HG02943 (cell line): ENCODE results near the gene TUBB6.

Experiments
- ATAC-seq: cut with Tn5 transposase; IDR thresholded peaks from one replicate; pipeline ENCODE4 v1.9.1; 2021; ENCODE audit warnings: mild to moderate bottlenecking, low read depth, moderate library complexity; ENCODE audit not compliant: unreplicated experiment

Gene TUBB6

GRCh38 chr18:12335503-12335902 lies 27.5 kb downstream of the TUBB6 start:
- ATAC-seq, result no peak

- ATAC-seq, result no peak
Observed at GRCh38 chr18:12336171-12336613, 28.2 kb downstream of the TUBB6 start.

GRCh38 chr18:12336887-12337286 lies 28.8 kb downstream of the TUBB6 start:
- ATAC-seq, result no peak

- no peak for ATAC-seq
Observed at GRCh38 chr18:12338382-12338781, 30.3 kb downstream of the TUBB6 start.

- ATAC-seq, result no peak
Observed at GRCh38 chr18:12340945-12341660, 33.1 kb downstream of the TUBB6 start.

GRCh38 chr18:12342661-12343060 lies 34.6 kb downstream of the TUBB6 start:
- ATAC-seq, result no peak

GRCh38 chr18:12345491-12346239 lies 37.6 kb downstream of the TUBB6 start:
- no peak for ATAC-seq

GRCh38 chr18:12346240-12346565 lies 38.2 kb downstream of the TUBB6 start:
- no peak for ATAC-seq

- no peak for ATAC-seq
Observed at GRCh38 chr18:12347895-12348294, 39.9 kb downstream of the TUBB6 start.

- no peak for ATAC-seq
Observed at GRCh38 chr18:12352188-12352587, 44.1 kb downstream of the TUBB6 start.

- ATAC-seq, result no peak
Observed at GRCh38 chr18:12359515-12359927, 51.5 kb downstream of the TUBB6 start.

- no peak for ATAC-seq
Observed at GRCh38 chr18:12361770-12362378, 53.8 kb downstream of the TUBB6 start.

GRCh38 chr18:12362473-12363174 lies 54.6 kb downstream of the TUBB6 start:
- ATAC-seq, result no peak

GRCh38 chr18:12366379-12366778 lies 58.3 kb downstream of the TUBB6 start:
- ATAC-seq, result no peak

GRCh38 chr18:12366784-12367183 lies 58.7 kb downstream of the TUBB6 start:
- ATAC-seq, result no peak

- no peak for ATAC-seq
Observed at GRCh38 chr18:12369211-12369610, 61.2 kb downstream of the TUBB6 start.

GRCh38 chr18:12371590-12371989 lies 63.5 kb downstream of the TUBB6 start:
- ATAC-seq, result no peak

- ATAC-seq, result no peak
Observed at GRCh38 chr18:12372406-12372805, 64.4 kb downstream of the TUBB6 start.

GRCh38 chr18:12373116-12373770 lies 65.2 kb downstream of the TUBB6 start:
- no peak for ATAC-seq

- ATAC-seq, result no peak
Observed at GRCh38 chr18:12373771-12374116, 65.7 kb downstream of the TUBB6 start.

GRCh38 chr18:12374401-12374800 lies 66.4 kb downstream of the TUBB6 start:
- no peak for ATAC-seq
